Psoas muscle (tissue), 8 donors: Measurements from ENCODE around the gene PRM1. TPM values are rescaled to one million over a fixed set of nuclear protein-coding genes. Genes with fewer than 3 reads are reported as not detected.

Source experiments
- ATAC-seq, 4 donors: fragments of 200-7000 bp; cut with Tn5 transposase; one replicate each; pipeline ENCODE4 v1.9.1; 2020; ENCODE audit warnings: moderate library complexity in 3 of 4, mild to moderate bottlenecking in 2 of 4
- DNase-seq, 2 donors: peaks; one replicate each; pipeline ENCODE4 v3.0.0-alpha.2; 2020
- H3K27ac ChIP-seq: fragments of 200-600 bp; one replicate; pipeline ENCODE4 v1.8.0; 2022
- H3K27me3 ChIP-seq, 3 donors: fragments of 200-600 bp in 1 of 3; one replicate each; pipeline versions ENCODE4 v1.6.1 to v1.8.0; 2013 to 2022; ENCODE audit warnings: low read length in 2 of 3, mild to moderate bottlenecking in 2 of 3, moderate library complexity in 1 of 3; ENCODE audit not compliant: insufficient read depth in 3 of 3
- H3K36me3 ChIP-seq, 2 donors: fragments of 200-600 bp in 1 of 2; one replicate each; pipeline versions ENCODE4 v1.6.1 to v1.8.0; 2013 to 2022; ENCODE audit warnings: low read depth in 1 of 2, mild to moderate bottlenecking in 1 of 2, moderate library complexity in 1 of 2; ENCODE audit not compliant: insufficient read depth in 1 of 2
- H3K4me1 ChIP-seq: fragments of 200-600 bp; one replicate; pipeline ENCODE4 v1.8.0; 2022
- H3K4me3 ChIP-seq: fragments of 200-600 bp; one replicate; pipeline ENCODE4 v1.8.0; 2022; ENCODE audit warnings: mild to moderate bottlenecking
- H3K9me3 ChIP-seq: fragments of 200-600 bp; one replicate; pipeline ENCODE4 v1.8.0; 2022
- WGBS, 3 donors: extraction: QIAGEN DNeasy Blood & Tissue Kit; methylation state at CpG; one replicate each; pipeline versions ENCODE4 v1.1.6 to v1.1.7; 2013; 5-methylcytosine and 5-hydroxymethylcytosine counted together
- intact Hi-C, 2 donors: fragments of 100-400 bp; cut with DNase I; formaldehyde crosslinking; loops; one replicate each; pipeline versions ENCODE4 v1.11.0 to v1.14.2; 2022
- polyA plus RNA-seq, 3 donors: library from polyadenylated mRNA; stranded (reverse); fragments of 200-250 nt; gene quantifications; one replicate each; pipeline ENCODE4 v1.2.3, GENCODE V29; 2013
- total RNA-seq, 4 donors: library from RNA; stranded (reverse); fragmentation: NEBNext Ultra II Directional in 2 of 4; extraction: Animal tissue kit (Norgen Biotek cat#: 25700) in 2 of 4; gene quantifications; one replicate each; pipeline versions ENCODE4 v1.2.1 to v1.2.4, GENCODE V29; 2021 to 2023
- TF ChIP-seq, protein P1 (sequence below): fragments of 200-600 bp; IDR thresholded peaks from one replicate; pipeline ENCODE4 v1.8.0; 2022; ENCODE audit warnings: antibody characterized with exemption
- donor health status: healthy with polysubstance abuse.
- donor health status: DM: no; HTN: no; CAD: no; lungs with moderate emphysema.
- donor health status: Bipolar disorder and iron deficiency.
- donor health status: healthy.
- donor health status: DM: yes; HTN: yes; CAD: no.
- donor health status: DM: no; HTN: no; CAD: no.
- donor health status: DM: no; HTN: no; CAD: no.
- donor health status: DM: yes; HTN: yes; CAD: no.

Gene PRM1
- total and polyA plus RNA-seq, 7 donors, result not detected

GRCh38 chr16:11315510-11315909, 34.4 kb upstream of the PRM1 start:
- peaks cover 0 to 8% (median 0%) of the 10 kb centered on the region in 3 donors for H3K27me3 ChIP-seq
- H3K27ac ChIP-seq, result no peak overlapping the region
- H3K4me3 ChIP-seq, result no peak overlapping the region
- DNase-seq, result no peak
- intact Hi-C loops, result no loop called here
- H3K36me3 ChIP-seq, result no peaks in the 10 kb centered on the region
- H3K9me3 ChIP-seq, result no peaks in the 10 kb centered on the region
- TF ChIP-seq, protein P1, sequence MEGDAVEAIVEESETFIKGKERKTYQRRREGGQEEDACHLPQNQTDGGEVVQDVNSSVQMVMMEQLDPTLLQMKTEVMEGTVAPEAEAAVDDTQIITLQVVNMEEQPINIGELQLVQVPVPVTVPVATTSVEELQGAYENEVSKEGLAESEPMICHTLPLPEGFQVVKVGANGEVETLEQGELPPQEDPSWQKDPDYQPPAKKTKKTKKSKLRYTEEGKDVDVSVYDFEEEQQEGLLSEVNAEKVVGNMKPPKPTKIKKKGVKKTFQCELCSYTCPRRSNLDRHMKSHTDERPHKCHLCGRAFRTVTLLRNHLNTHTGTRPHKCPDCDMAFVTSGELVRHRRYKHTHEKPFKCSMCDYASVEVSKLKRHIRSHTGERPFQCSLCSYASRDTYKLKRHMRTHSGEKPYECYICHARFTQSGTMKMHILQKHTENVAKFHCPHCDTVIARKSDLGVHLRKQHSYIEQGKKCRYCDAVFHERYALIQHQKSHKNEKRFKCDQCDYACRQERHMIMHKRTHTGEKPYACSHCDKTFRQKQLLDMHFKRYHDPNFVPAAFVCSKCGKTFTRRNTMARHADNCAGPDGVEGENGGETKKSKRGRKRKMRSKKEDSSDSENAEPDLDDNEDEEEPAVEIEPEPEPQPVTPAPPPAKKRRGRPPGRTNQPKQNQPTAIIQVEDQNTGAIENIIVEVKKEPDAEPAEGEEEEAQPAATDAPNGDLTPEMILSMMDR, result no peak
- WGBS, 3 donors, result 36 to 47% (median 43%) methylated on average over 13 of the region's 13 CpGs
- no peaks in the 10 kb centered on the region for H3K4me1 ChIP-seq
- no peak for ATAC-seq

GRCh38 chr16:11314309-11314894, 33.3 kb upstream of the PRM1 start:
- DNase-seq (no peak), ATAC-seq (no peak)
- no peaks in the 10 kb centered on the region for H3K9me3 ChIP-seq
- intact Hi-C loops, result no loop called here
- H3K36me3 ChIP-seq, result no peaks in the 10 kb centered on the region
- H3K4me3 ChIP-seq, result no peak overlapping the region
- no peak overlapping the region for H3K27ac ChIP-seq
- 91 to 94% (median 91%) methylated on average over 8 of the region's 8 CpGs for WGBS, 3 donors
- H3K4me1 ChIP-seq, result no peaks in the 10 kb centered on the region
- TF ChIP-seq, protein P1, result no peak
- peaks cover 0 to 8% (median 0%) of the 10 kb centered on the region in 3 donors for H3K27me3 ChIP-seq

DNA sequence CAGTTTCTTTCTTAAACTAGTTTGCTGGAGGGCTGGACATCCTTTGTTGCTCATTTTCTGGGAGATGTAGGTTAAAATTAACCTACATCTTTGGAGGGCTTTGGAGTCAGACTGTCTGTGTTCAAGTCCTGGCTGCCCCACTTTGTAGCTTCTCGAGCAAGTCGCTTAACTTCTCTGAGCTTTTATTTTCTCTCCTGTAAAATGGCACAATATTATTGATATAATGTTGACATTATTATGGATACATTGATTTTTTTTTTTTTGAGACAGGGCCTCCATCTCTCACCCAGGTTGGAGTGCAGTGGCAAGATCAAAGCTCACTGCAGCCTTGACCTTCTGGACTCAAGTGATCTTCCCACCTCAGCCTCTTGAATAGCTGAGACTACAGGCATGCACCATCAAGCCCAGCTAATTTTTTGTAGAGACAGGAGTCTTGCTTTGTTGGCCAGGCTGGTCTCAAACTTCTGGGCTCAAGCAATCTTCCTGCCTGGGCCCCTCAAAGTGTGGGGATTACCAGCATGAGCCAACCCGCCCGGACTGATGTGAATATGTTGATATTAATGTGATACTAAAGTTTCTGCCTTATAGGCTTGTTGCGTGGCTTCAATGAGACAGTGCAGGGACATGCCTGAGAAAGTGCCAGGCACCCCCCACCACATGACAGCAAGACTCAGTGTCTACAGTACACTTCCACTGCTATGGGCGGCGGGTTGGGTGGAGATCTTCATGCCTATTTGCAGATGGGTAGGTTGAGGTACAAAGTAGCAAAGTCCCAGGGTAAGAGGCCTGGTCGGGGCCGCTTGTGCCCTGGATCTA, 32.6 kb upstream of the PRM1 start:
- no peak for ATAC-seq
- Histone ChIP-seq H3K4me3 (no peak overlapping the region), H3K27ac (no peak overlapping the region), H3K4me1 (no peaks in the 10 kb centered on the region), H3K27me3 (peaks cover 0 to 8% (median 0%) of the 10 kb centered on the region in 3 donors), H3K9me3 (no peaks in the 10 kb centered on the region), H3K36me3 (no peaks in the 10 kb centered on the region)
- DNase-seq, result no peak
- intact Hi-C loops, result no loop called here
- TF ChIP-seq, protein P1, result no peak
- 94 to 96% (median 95%) methylated on average over 9 of the region's 9 CpGs for WGBS, 3 donors

GRCh38 chr16:11312718-11313492, 31.8 kb upstream of the PRM1 start:
- no peak for ATAC-seq
- no peaks in the 10 kb centered on the region for H3K36me3 ChIP-seq
- no peaks in the 10 kb centered on the region for H3K4me1 ChIP-seq
- 61 to 69% (median 66%) methylated on average over 8 of the region's 8 CpGs for WGBS, 3 donors
- no peak overlapping the region for H3K27ac ChIP-seq
- intact Hi-C loops, result no loop called here
- no peak overlapping the region for H3K4me3 ChIP-seq
- no peaks in the 10 kb centered on the region for H3K9me3 ChIP-seq
- TF ChIP-seq, protein P1, result no peak
- H3K27me3 ChIP-seq, result peaks cover 0 to 8% (median 0%) of the 10 kb centered on the region in 3 donors
- DNase-seq, result no peak
